ENCODE data around the gene LY9. TPM values are rescaled to one million over a fixed set of nuclear protein-coding genes. Genes with fewer than 3 reads are reported as not detected.

The LY9 gene
- total RNA-seq, 2 donors from 2014 or later, result 0.33 to 1.6 TPM

DNA sequence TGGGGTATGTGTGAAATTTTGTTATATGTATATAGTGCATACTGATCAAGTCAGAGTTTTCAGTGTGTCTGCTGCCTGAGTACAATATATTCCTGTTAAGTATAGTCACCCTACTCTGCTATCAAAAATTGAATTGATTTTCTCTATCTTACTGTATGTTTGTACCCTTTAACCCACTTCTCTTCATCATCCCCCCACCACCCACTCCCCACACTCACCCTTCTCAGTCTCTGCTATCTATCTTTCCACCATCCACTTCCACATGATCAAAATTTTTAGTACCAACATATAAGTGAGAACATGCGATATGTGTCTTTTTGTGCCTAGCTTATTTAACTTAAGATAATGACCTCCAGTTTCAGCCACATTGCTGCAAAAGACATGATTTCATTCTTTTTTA is 4.2 kb downstream of the LY9 start:
- 90 to 100% methylated on average over 1 of the region's 1 CpG for WGBS, 2 donors
- no peaks in the 10 kb centered on the region for H3K36me3 ChIP-seq (replicated peaks in 1 of 2; ENCODE audit: insufficient read depth in 1 of 2, low read depth in 2 of 2)
- no peak for DNase-seq
- no peaks in the 10 kb centered on the region for H3K4me1 ChIP-seq
- intact Hi-C loops (cut with DNase I), result no loop called here
- no peak overlapping the region for H3K4me3 ChIP-seq
- no peaks in the 10 kb centered on the region for H3K27me3 ChIP-seq
- H3K9me3 ChIP-seq, result no peaks in the 10 kb centered on the region
- no peak overlapping the region for H3K27ac ChIP-seq
- no peak for TF ChIP-seq POLR2A (IDR thresholded peaks at IDR 0.05)
- TF ChIP-seq, protein P1, sequence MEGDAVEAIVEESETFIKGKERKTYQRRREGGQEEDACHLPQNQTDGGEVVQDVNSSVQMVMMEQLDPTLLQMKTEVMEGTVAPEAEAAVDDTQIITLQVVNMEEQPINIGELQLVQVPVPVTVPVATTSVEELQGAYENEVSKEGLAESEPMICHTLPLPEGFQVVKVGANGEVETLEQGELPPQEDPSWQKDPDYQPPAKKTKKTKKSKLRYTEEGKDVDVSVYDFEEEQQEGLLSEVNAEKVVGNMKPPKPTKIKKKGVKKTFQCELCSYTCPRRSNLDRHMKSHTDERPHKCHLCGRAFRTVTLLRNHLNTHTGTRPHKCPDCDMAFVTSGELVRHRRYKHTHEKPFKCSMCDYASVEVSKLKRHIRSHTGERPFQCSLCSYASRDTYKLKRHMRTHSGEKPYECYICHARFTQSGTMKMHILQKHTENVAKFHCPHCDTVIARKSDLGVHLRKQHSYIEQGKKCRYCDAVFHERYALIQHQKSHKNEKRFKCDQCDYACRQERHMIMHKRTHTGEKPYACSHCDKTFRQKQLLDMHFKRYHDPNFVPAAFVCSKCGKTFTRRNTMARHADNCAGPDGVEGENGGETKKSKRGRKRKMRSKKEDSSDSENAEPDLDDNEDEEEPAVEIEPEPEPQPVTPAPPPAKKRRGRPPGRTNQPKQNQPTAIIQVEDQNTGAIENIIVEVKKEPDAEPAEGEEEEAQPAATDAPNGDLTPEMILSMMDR (IDR thresholded peaks at IDR 0.05), result no peak
- ATAC-seq, result no peak

DNA sequence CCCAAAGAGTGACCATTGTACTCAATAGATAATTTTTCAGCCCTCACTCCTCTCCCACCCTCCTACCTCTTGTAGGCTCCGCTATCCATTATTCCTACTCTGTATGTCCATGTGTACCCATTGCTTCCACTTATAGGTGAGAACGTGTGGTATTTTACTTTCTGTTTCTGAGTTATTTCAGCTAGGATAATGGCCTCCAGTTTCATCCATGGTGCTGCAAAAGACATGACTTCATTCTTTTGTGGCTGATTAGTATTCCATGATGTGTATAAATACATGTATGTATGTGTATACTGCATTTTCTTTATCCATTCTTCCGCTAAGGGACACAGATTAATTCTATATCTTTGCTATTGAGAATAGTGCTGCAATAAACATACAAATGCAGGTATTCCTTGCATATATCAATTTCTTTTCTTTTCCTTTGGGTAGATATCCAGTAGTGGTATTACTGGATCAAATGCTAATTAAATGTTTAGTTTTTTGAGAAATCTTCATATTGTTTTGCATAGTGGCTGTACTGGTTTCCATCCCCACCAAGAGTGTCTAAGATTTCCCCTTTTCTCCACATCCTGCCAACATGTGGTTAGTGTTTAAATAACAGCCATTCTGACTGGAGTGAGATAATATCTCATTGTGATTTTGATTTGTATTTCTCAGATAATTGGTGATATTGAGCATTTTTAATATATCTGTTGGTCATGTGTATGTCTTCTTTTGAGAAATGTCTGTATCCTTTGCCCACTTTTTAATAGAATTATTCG is 4.9 kb downstream of the LY9 start:
- intact Hi-C loops (cut with DNase I), result no loop called here
- H3K36me3 ChIP-seq (replicated peaks in 1 of 2; ENCODE audit: insufficient read depth in 1 of 2, low read depth in 2 of 2), result no peaks in the 10 kb centered on the region

DNA sequence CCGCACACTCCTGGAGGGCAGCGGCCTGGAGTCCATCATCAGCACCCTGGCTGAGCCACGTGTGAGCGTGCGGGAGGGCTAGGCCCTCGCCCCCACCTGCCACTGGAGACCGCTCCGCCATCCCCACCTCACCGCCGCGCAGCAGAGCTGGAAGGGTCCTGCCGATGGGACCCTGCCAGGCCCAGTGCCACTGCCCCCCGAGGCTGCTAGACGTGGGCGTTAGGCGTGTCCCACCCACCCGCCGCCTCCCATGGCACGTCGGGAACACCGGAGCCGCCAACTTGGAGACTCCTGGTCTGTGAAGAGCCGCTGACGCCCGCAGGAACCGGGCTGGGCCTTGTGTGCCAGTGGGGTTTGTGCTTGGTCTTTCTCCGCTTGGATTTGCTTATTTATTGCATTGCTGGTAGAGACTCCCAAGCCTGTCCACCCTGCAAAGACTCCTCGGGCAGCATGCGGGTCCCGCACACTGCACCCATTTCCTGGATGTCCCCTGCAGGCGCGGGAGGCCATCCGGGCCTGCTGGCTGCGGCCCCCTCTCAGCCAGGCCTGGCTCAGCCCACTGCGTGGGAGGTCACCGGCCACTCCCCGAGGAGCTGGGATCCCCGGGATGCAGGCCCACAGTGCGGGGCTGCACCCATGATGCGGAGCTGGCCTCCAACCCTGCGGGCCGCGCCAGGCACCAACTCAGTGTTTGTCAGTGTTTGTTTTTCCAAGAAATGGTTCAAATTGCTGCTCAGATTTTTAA is 6.0 kb downstream of the LY9 start:
- Histone ChIP-seq H3K9me3 (no peaks in the 10 kb centered on the region), H3K4me1 (no peaks in the 10 kb centered on the region), H3K27ac (no peak overlapping the region), H3K4me3 (no peak overlapping the region), H3K36me3 (replicated peaks in 1 of 2; ENCODE audit: insufficient read depth in 1 of 2, low read depth in 2 of 2) (no peaks in the 10 kb centered on the region), H3K27me3 (no peaks in the 10 kb centered on the region)
- 92% methylated on average over 19 to 34 of the region's 43 CpGs for WGBS, 2 donors
- intact Hi-C loops (cut with DNase I), result no loop called here
- DNase-seq (no peak), ATAC-seq (no peak)
- TF ChIP-seq, protein P1 (IDR thresholded peaks at IDR 0.05), result no peak
- TF ChIP-seq POLR2A (IDR thresholded peaks at IDR 0.05), result no peak

More for the DNA sequence above, 4.9 kb downstream of the LY9 start:
- Histone ChIP-seq H3K4me1 (no peaks in the 10 kb centered on the region), H3K4me3 (no peak overlapping the region), H3K27me3 (no peaks in the 10 kb centered on the region), H3K27ac (no peak overlapping the region), H3K9me3 (no peaks in the 10 kb centered on the region)
- 47 to 49% methylated on average over 4 of the region's 4 CpGs for WGBS, 2 donors
- ATAC-seq (no peak), DNase-seq (no peak)
- no peak for TF ChIP-seq POLR2A (IDR thresholded peaks at IDR 0.05)
- TF ChIP-seq, protein P1 (IDR thresholded peaks at IDR 0.05), result no peak

DNA sequence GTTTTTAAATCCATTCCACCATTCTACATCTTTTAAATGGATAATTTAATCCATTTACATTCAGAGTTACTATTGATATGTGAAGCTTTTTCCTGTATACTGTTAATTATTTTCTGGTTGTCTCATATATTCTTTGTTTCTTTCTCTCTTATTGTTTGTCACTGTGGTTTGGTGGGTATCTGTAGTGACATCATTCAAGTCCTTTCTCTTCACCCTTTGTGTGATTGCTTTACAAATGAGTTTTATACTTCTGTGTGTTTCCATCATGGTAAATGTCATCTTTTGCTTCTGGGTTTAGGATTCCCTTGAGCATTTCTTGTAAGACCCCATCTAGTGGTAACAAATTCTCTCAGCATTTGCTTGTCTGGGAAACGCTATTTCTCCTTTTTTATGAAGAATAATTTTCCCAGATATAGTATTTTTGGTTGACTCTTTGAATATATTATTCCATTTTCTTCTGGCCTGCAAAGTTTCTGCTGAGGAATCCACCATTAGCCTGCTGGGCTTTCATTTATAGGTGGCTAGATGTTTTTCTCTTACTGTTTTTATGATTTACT is 10.2 kb downstream of the LY9 start:
- no peak for DNase-seq
- Histone ChIP-seq H3K9me3 (no peaks in the 10 kb centered on the region), H3K27ac (no peak overlapping the region), H3K4me3 (no peak overlapping the region), H3K4me1 (no peaks in the 10 kb centered on the region), H3K36me3 (replicated peaks in 1 of 2; ENCODE audit: insufficient read depth in 1 of 2, low read depth in 2 of 2) (no peaks in the 10 kb centered on the region), H3K27me3 (no peaks in the 10 kb centered on the region)
- intact Hi-C loops (cut with DNase I), result no loop called here
- no peak for TF ChIP-seq POLR2A (IDR thresholded peaks at IDR 0.05)
- no peak for ATAC-seq
- 57 to 63% methylated on average over 1 of the region's 1 CpG for WGBS, 2 donors

DNA sequence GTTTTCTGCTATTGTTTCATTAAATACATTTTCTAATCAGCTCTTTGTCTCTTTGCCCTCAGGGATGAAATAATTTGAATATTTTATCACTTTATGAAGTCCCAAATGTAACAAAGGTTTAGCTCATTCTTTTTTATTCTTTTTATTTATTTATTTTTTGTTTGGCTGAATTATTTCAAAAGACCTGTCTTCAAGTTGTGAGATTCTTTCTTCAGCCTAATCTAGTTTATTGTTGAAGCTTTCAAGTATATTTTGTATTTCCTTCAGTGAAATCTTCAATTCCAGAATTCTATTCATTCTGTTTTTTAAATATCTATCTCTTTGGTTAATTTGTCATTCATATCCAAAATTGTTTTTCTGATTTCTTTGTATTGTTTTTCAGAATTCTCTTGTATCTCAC is 10.8 kb downstream of the LY9 start:
- H3K9me3 ChIP-seq, result no peaks in the 10 kb centered on the region
- no peak overlapping the region for H3K27ac ChIP-seq
- no peaks in the 10 kb centered on the region for H3K27me3 ChIP-seq
- H3K4me3 ChIP-seq, result no peak overlapping the region
- no peak for TF ChIP-seq POLR2A (IDR thresholded peaks at IDR 0.05)
- TF ChIP-seq, protein P1 (IDR thresholded peaks at IDR 0.05), result no peak
- no peak for ATAC-seq
- no peak for DNase-seq
- intact Hi-C loops (cut with DNase I), result no loop called here
- no peaks in the 10 kb centered on the region for H3K4me1 ChIP-seq
- no peaks in the 10 kb centered on the region for H3K36me3 ChIP-seq (replicated peaks in 1 of 2; ENCODE audit: insufficient read depth in 1 of 2, low read depth in 2 of 2)
